GM18867 (cell line): ENCODE measurements around the gene DYNLT4.
"Not testable (repeated sequence)": the region's sequence is repeated elsewhere in the genome, so short reads cannot be mapped to it uniquely, and the experiment has no call there.

Experiments
- ATAC-seq: cut with Tn5 transposase; IDR thresholded peaks from one replicate; pipeline ENCODE4 v1.9.1; 2021; ENCODE audit warnings: mild to moderate bottlenecking, moderate library complexity; ENCODE audit not compliant: unreplicated experiment

The DYNLT4 gene

DNA sequence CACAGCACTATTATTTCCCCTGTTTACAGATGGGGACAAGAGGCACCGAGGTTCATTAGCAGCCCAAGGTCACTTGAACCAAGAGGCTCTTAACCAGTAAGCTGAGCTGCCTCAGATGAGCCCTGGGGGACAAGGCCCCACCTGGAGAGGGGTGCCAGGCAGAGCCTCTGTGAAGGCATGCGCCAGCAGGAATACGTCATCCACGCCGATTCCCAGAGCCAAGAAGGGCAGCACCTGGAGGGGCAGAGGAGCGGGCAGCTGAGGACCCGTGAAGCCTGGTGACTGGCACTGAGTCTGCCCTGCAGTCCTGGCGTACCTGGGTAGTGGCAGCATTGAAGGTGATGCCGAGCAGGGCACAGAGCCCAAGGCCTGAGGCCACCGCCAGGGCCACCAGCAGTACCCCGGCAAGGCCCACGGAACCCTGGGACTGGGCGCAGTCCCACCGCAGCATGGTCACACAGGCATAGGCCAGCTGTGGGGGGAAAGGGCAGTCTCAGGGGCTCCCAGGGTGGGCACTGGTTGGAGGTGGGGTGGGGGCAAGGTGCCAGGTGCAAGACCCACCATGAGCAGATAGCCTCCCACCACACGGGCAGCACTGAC lies 21.8 kb upstream of the DYNLT4 start:
- no peak for ATAC-seq

DNA sequence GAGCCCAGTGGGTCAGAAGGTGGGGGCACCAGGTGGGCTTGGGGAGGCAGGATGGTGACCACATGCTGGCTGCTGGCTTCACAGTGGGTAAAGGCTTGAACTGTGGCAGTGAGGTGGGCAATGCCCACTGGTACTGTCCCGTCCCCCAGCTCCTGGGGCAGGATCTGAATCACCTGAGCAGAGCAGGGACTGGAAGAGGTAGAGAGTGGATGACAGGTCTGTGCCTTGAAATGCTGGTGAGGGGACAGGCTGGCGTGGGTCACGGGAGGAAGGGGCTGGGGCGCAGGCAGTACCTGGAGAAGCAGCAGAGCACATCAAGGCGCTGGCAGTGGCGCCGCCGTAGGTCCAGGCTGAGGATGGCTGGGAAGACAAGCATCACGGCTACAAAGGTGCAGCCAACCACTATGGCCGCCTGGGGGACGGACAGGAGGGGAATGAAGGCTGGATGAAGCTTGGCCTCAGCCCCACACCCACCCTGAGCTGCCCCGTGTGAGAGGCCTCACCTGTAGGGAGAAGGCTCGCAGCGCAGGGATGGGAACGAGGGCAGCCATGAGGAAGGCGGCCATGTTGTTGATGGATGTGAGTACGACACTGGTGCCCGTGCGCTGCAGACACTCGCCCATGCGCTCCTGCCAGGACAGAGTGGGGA lies 21.0 kb upstream of the DYNLT4 start:
- no peak for ATAC-seq

DNA sequence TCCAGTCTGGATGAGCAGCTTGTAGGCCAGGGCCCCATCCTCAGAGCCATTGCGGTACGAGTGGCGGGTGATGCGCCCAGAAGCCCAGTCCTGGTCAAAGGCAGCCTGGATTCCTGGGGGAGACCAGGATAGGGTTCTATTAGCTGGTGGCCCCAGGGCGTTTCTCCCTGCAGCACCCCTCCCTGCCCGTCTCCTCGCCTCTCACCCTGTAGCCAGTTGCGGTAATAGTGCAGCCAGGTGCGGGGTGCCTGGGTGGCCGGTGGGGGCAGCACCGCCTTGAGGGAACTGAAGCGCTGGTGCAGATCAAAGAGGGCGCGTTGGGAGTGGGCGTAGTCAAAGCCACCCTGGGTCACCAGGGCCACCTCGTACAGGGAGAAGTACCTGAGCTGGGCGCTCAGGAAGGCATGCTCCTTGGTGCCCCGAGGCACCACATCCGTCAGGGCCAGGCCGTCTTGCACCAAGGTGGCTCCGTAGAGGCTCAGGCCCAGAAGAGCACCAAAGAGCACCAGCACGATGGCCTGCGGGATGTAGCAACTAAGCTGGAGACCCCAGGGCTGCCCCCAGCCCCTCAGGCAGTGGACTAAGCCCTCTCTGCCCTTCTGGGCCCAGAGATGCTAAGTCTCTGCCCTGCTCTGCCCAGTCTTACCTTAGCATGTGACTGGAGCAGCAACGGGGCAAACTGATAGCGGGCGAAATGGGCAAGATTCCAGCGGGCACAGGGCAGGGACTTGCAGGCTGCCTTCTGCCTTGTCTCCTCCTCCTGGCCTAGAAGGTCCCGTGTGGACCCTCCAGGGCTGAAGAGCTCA lies 20.2 kb upstream of the DYNLT4 start:
- no peak for ATAC-seq

DNA sequence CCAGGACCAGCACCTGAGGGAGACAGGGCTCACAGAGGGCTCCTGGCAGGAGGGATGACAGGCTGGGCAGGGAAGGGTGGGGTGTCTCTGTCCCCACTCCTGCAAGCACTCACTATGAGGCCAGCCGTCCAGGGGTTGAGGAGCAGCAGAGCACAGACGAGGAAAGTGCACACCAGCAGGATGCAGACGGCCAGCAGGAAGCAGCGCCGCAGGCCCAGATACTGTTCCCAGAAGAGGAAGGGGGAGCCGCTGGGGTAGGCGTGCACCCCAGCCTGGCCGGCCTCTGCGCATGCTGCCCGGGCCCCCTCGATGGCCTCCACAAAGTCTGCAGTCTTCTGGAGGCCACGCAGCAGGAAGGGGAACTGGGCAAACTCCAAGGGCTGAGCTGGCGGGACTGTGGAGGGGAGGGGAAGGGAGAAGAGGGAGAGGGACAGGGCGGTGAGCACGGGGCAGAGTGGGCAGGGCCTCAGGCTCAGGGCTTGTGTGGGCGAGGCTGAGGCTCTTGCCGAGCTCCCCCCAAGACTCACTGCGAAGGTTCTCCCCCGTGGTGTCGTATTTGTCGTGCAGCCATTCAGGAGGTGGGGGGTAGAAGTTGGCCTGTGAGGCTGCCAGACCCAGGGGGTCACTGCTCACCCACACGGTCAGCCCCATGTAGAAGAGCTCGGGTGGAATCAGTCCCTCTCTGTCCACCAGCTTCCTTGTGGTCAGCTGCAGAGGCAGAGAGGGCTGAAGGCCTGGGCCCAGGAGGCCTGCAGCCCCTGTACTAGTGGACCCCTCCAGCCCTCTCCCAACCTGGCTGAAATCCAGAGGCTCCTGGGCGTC lies 19.4 kb upstream of the DYNLT4 start:
- no peak for ATAC-seq

DNA sequence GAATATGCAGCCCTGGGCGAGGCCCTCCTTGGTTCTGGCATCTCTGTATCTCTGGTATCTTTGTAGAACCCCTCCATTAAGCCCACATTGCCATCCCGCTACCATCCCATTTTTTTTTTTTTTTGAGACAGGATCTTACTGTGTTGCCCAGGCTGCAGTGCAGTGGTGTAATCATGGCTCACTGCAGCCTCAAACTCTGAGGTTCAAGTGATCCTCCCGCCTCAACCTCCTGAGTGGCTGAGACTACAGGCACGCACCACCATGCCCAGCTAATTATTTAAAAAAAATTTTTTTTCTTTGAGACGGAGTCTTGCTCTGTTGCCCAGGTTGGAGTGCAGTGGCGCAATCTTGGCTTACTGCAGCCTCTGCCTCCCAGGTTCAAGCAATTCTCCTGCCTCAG lies 17.2 kb upstream of the DYNLT4 start:
- ATAC-seq = not testable (repeated sequence)

DNA sequence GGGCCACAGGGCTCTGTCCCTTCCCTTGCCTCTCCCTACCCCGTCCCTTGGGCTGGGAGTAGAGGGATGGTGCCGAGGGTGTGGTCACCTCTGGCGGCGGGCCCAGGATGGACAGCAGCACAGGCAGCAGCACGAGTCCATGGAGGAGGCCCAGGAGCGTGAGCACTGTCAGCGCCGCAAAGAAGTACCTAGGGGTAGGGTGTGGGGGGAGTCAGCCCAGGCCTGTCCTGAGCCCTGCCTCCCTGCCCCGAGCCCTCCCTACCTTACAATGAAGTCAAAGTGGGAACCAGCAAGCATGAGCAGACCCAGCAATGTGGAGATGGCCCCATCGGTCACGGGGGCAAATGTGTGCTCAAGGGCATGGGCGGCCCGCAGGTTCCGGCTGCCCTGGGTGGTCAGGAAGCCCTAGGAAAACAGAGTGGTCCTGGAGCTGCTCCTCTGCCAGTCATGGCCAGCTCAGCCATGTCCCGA lies 15.9 kb upstream of the DYNLT4 start:
- ATAC-seq = no peak

DNA sequence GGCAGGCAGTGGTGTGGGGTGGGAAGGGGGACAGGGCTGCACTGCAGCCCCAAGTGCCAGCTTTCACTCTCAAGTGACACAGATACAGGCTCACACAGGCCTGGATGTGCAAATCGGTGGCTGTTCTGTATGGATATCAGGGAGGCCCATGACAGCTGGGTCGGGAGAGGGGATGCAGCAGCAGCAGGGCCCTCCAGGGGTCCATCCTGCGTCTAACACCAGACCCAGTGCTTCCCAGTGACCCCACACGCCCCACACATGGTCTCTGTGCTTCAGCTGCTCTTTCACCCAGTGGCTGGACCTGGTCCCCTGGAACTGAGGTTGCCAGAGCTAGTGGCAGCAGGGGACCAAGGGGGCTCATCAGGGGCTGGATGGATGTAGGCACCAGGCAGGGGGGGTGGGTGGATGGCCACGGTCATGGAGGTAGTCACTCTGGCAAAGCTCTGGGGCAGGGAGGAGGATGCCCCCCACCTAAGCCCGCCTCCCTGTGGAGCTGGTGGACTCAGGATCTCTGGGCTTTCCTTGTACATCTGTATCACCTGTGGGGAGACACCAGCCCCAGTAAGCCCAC lies 15.1 kb upstream of the DYNLT4 start:
- no peak for ATAC-seq

DNA sequence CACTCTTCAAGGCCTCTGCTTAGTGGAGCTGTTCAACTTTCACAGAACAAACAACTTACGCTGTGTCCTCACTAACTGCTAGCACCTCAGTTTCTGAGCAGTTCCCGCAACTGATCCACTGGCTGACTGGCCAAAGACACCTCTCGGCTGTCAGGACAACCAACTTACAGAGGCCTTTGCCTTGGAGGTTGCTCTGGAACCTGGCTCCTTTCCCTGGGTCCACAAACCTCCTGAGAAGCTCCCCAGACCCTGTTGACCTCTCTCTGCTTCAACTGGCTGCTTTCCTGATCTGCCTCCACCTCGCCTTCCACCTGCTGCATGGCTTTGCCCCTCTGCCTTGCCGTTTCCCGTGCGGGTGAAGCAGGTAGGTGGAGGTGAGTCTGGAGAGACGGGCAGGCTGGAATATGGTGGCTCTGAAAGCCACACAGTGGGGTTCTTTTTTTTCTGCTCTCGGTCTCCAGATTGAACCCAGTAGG lies 14.1 kb upstream of the DYNLT4 start:
- ATAC-seq = no peak

DNA sequence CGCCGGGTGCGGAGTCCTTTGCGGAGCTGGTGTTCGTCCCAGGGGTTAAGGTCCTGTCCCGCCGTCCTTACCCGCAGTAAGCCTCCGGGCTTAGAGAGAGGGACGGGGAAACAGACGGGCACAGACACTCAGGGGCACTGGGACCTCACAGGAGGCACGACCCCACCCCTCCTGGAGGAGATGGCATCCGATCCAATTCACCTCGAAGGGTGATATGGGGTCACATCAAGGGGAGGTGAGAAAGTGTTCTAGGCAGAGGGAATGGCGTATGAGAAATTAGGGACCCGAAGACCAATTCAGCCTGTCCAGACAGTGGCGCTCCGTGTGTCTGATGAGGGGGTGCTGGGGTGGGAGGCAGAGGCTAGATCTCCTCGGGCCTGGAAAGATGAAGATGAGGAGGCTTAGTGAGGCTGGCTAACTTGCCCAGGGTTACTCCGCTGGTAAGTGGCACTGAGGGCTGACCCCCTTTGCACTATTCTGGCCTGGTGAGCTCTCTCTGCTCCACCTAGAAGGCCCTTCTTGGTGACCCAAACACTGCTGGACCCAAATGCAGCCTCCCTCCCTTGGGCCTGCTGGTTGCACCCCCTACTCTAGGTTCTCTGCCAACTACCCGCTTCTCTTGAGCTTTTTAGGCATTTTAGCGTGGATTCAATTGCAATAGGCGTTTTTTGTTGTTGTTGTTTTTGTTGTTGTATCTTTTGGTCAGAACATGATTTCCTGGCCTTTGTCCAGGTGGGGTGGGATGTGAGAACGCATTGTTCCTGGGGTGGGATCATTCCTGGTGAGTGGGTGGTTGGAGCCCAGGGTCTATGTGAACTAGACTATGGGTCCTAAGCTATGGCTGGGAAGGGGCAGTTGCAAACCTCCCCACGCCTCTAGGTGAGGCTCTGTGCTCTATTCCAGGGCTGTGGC lies 13.4 kb upstream of the DYNLT4 start:
- no peak for ATAC-seq

DNA sequence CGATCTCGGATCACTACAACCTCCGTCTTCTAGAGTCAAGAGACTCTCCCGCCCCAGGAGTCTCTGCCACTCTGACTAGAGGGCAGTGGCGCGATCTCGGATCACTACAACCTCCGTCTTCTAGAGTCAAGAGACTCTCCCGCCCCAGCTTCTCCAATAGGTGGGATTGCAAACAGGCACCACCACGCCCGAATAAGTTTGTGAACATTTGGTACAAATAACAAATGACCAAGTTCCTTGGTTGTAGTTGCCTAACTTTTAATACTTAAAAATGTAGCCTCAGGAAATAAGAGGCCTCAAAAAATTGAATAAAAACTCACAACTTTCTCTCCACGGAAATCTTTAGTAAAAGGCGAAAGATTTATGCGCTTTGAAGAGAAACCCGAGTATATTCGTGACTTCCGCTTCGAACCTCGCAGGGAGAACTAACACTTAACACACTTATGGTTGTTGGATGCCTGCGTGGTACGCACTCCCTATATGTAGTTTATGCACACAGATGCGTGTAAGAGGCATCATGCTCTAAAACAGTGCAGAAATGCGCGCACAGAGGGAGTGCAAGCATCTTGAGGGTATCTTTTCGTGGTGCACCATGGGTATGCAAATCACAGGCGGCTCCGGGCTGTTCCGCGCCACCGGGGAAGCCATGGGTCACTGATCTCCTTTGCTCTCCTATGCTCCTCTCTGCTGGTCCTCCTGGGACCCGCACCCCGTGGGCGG lies 12.6 kb upstream of the DYNLT4 start:
- ATAC-seq = peak; percentile 82

DNA sequence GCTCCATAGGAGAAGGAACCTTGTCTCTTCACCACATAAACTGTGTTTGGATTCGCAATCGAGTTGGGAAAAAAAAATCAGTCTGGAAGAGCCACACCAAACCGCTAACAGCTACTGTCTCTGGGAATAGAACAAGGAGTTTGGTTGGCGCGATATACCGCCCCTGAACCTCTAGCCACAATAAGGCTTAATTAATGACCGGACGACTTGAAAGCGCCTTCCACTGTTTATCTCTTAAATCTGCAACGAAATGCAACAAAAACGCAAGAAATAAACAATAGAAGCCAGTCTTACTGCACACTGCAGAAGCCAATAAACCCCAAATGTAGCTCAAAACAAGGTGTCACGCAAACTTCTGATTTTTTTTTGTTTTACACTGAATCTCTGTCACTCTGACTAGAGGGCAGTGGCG lies 12.1 kb upstream of the DYNLT4 start:
- ATAC-seq = no peak

DNA sequence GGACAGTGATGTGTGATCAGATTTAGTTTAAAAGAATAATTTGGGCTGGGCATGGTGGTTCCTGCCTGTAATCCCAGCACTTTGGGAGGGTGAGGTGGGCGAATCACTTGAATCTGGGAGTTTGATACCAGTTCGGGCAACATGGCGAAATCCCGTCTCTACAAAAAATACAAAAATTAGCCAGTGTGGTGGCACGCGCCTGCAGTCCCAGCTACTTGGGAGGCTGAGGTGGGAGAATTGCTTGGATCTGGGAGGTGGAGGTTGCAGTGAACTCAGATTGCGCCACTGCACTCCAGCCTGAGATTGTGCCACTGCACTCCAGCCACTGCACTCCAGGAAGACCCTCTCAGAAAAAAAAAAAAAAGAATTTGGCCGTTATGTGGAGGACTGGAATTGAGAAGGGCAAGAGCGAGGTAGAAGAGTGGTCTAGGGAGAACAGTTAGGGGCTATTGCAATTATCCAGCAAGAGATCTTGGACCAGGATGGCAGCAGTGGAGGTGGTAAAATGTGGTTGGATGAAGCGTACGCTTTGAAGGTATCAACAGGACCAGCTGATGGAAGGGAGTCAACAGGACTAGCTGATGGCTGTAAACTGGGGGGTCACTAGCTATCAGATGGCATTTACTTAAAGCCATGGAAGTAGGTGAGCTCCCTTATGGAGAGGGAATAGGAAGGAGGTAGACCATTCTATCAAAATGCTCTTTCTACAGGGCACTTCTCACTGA lies 10.8 kb upstream of the DYNLT4 start:
- no peak for ATAC-seq

DNA sequence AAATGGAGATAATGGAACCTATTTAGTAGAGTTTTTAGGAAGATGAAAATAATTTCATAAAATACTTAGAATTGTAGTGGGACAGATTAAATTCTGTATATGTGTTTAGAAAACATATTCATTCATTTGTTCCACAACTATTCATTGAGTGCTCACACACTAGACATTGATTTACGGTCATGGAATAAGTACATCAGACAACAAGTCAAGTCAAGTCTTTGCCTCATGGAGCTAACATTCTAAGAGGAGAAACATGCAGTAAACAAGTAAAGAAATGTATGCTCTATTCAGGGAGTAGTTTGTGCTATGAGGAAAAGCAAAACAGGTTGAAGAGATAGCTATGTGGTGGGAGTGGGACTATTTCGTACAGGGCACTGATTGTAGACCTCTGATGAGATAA lies 10.2 kb upstream of the DYNLT4 start:
- ATAC-seq = no peak

DNA sequence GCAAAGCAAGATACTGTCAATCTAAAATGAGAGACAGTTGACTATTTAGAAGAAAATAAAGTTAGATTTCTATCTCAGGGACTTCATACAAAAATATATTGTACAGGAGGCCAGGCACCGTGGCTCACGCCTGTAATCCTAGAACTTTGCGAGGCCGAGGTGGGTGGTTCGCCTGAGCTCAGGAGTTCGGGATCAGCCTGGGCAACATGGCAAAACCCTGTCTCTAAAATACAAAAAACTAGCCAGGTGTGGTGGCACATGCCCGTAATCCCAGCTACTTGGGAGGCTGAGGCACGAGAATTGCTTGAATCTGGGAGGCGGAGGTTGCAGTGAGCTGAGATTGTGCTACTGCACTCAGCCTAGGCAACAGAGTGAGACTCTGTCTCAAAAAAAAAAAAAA lies 8.8 kb upstream of the DYNLT4 start:
- not testable (repeated sequence) for ATAC-seq

DNA sequence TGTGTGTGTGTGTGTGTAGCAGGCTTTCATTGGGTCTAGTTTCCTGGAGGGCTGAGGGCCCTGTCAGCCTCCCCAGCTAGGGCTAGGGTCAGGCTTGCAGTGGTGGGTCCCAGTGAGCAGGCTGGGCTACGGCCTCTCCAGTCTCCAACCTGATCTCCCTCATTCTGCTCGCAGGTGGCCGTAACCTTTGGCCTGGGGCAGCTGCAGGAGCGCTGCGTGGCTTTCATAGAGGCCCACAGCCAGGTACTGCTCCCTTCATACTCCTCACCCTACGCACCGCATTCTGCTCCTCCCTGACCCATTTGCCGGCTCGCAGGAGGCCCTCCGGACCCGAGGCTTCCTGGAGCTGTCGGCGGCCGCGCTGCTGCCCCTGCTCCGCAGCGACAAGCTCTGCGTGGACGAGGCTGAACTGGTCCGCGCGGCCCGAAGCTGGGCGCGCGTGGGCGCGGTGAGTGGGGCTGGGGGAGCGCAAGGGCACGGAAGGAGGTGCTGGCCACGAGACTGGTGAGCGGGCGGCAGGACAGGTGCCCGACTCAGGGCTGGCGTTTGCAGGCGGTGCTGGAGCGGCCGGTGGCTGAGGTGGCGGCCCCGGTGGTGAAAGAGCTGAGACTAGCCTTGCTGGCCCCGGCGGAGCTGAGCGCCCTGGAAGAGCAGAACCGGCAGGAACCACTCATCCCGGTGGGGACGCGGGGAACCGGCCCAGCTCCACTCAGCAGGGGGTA lies 5.8 kb upstream of the DYNLT4 start:
- ATAC-seq = no peak

DNA sequence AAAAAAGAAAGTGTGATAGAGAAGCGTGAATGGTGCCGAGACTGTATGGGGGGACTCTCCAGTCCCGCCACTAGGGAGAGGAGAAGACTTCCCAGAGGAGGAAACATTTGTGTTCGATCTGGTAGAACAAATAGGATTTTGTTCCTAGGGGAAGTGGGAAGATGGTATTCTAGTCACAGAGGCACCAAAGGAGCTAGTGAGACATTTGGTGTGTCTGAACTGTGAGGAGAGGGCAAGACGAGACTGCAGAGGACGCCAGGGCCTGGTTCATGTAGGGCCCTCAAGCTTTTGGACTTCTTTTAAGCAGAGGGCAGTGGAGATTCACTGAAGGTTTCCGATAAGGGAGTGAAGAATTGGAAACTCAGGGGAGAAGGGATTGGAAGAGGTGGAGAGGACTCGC lies 4.1 kb upstream of the DYNLT4 start:
- no peak for ATAC-seq

DNA sequence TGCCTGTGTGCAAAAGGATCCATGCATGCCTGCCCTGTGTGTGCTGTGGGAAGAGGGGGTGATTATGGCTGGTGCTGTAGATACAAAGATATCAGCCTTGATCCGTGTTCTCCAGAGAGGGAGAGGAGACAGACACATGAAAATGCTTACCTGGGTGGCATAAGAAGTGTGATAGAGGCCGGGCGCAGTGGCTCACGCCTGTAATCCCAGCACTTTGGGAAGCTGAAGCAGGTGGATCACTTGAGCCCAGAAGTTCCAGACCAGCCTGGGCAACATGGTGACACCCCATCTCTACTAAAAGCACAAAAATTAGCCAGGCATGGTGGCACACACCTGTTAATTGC lies 3.6 kb upstream of the DYNLT4 start:
- not testable (repeated sequence) for ATAC-seq
